HepG2 (cell line): ENCODE measurements around the gene SAMD14. TPM values are rescaled to one million over a fixed set of nuclear protein-coding genes. Genes with fewer than 3 reads are reported as not detected.

ENCODE experiments used
- ATAC-seq: fragments of 200-7000 bp; cut with Tn5 transposase; 3 replicates; pipeline ENCODE4 v1.9.1; 2020; ENCODE audit warnings: mild to moderate bottlenecking, moderate library complexity
- BruUV-seq: library from RNA; stranded (reverse); fragments of 400-500 nt; replicated peaks from 2 replicates; lab custom pipeline; 2021; lab: Mats Ljungman, UMichigan
- CTCF ChIA-PET: fragments of 300-600 bp; formaldehyde crosslinking; extraction: SDS; loops from one replicate; lab custom pipeline; 2021; ENCODE audit warnings: low total read pairs, inconsistent platforms, low intra/inter-chr PET ratio; lab: Yijun Ruan, JAX
- POLR2A ChIA-PET: fragments of 350-600 bp; sonication (Branson Sonifier 250); formaldehyde crosslinking; loops from one replicate; lab custom pipeline; 2020; ENCODE audit warnings: antibody characterized with exemption, inconsistent platforms; lab: Yijun Ruan, JAX
- DNase-seq: peaks from one replicate; pipeline ENCODE4 v3.0.0-alpha.2; 2015; ENCODE audit warnings: low spot score
- FAIRE-seq: peaks from 3 replicates; lab custom pipeline; 2011; peaks lifted over from hg19 to GRCh38; lab: Jason Lieb, UNC
- H2AFZ ChIP-seq: one replicate; pipeline ENCODE4 v1.6.1; 2011; ENCODE audit warnings: low read length, inconsistent platforms
- H3K27ac ChIP-seq: fragments of 300-600 bp; 3 replicates; pipeline ENCODE4 v1.8.0; 2011; ENCODE audit warnings: mixed run types, mild to moderate bottlenecking, mixed read lengths, low read length, inconsistent platforms; ENCODE audit not compliant: insufficient read depth; ENCODE audit errors: extremely low read length
- H3K27me3 ChIP-seq, 2 experiments: fragments of 200-600 bp in 1 of 2; 2 replicates in 1 of 2; 3 replicates in 1 of 2; pipeline versions ENCODE4 v1.6.0 to v1.8.0; 2011; ENCODE audit warnings: low read length in 2 of 2, mild to moderate bottlenecking in 2 of 2, moderate library complexity in 2 of 2, inconsistent platforms in 1 of 2; ENCODE audit not compliant: insufficient read depth in 2 of 2, control insufficient read depth in 1 of 2
- H3K36me3 ChIP-seq, 2 experiments: fragments of 200-600 bp in 1 of 2; replicated peaks in 1 of 2; 2 replicates in 1 of 2; 3 replicates in 1 of 2; pipeline versions ENCODE4 v1.5.1 to v1.8.0; 2011; ENCODE audit warnings: low read length in 2 of 2, inconsistent platforms in 1 of 2; ENCODE audit not compliant: insufficient read depth in 2 of 2, control insufficient read depth in 1 of 2
- H3K4me1 ChIP-seq: 2 replicates; pipeline ENCODE4 v1.5.1; 2012; ENCODE audit warnings: low read length, inconsistent platforms; ENCODE audit not compliant: insufficient read depth
- H3K4me2 ChIP-seq: 2 replicates; pipeline ENCODE4 v1.6.0; 2011; ENCODE audit warnings: low read depth, low read length, inconsistent platforms
- H3K4me3 ChIP-seq, 3 experiments: fragments of 200-600 bp in 1 of 3; sonication (generic), shearing (Covaris generic) in 1 of 3; replicated peaks in 1 of 3; 2 replicates each; pipeline ENCODE4 v1.5.1; 2011 to 2016; ENCODE audit warnings: low read length in 3 of 3, inconsistent platforms in 2 of 3, low read depth in 2 of 3, mild to moderate bottlenecking in 2 of 3, control low read depth in 1 of 3, mixed read lengths in 1 of 3; ENCODE audit not compliant: insufficient read depth in 1 of 3
- H3K79me2 ChIP-seq: one replicate; pipeline ENCODE4 v1.6.1; 2011; ENCODE audit warnings: low read length, inconsistent platforms; ENCODE audit not compliant: insufficient read depth
- H3K9ac ChIP-seq: 2 replicates; pipeline ENCODE4 v1.6.0; 2011; ENCODE audit warnings: mild to moderate bottlenecking, low read depth, low read length, inconsistent platforms; ENCODE audit not compliant: insufficient read depth
- H3K9me3 ChIP-seq: 2 replicates; pipeline ENCODE4 v1.5.1; 2012; ENCODE audit warnings: mild to moderate bottlenecking, low read length
- H4K20me1 ChIP-seq: 2 replicates; pipeline ENCODE4 v1.6.0; 2011; ENCODE audit warnings: inconsistent platforms, mild to moderate bottlenecking, low read length, moderate library complexity; ENCODE audit not compliant: insufficient read depth
- FOSL2 ChIP-seq: sonication (generic); formaldehyde crosslinking; IDR thresholded peaks from 2 replicates; pipeline ENCODE4 v1.4.0; 2020; ENCODE audit warnings: missing genetic modification reagents
- HDAC1 ChIP-seq: sonication (generic); formaldehyde crosslinking; IDR thresholded peaks from 2 replicates; pipeline ENCODE4 v1.5.1; 2020; ENCODE audit warnings: mild to moderate bottlenecking, missing genetic modification reagents
- MAZ ChIP-seq, 2 experiments: sonication (generic) in 1 of 2; formaldehyde crosslinking in 1 of 2; IDR thresholded peaks; 2 replicates each; pipeline versions ENCODE4 v1.5.0 to v1.6.1; 2012 to 2020; ENCODE audit warnings: low read depth in 2 of 2, mild to moderate bottlenecking in 2 of 2, borderline replicate concordance in 1 of 2, improper control_type of control experiment in 1 of 2, low read length in 1 of 2, missing genetic modification reagents in 1 of 2, moderate library complexity in 1 of 2
- MTF2 ChIP-seq: sonication (generic); formaldehyde crosslinking; IDR thresholded peaks from 2 replicates; pipeline ENCODE4 v1.5.0; 2020; ENCODE audit warnings: missing genetic modification reagents, borderline replicate concordance
- PCBP1 ChIP-seq: fragments of 200-400 bp; formaldehyde crosslinking; IDR thresholded peaks from 2 replicates; pipeline ENCODE4 v1.6.1; 2017; ENCODE audit warnings: mild to moderate bottlenecking, low read depth, low read length, borderline replicate concordance
- PLRG1 ChIP-seq: fragments of 450-650 bp; conservative IDR thresholded peaks from 2 replicates; pipeline ENCODE4 v1.6.1; 2016
- RAD21 ChIP-seq: fragments of 450-650 bp; formaldehyde crosslinking; IDR thresholded peaks from 2 replicates; pipeline ENCODE4 v1.5.0; 2020; ENCODE audit warnings: mild to moderate bottlenecking
- YY1 ChIP-seq: IDR thresholded peaks from 2 replicates; pipeline ENCODE4 v1.6.1; 2011; ENCODE audit warnings: low read length, low read depth, moderate library complexity, mild to moderate bottlenecking; ENCODE audit not compliant: insufficient read depth, insufficient replicate concordance
- ZHX1 ChIP-seq: sonication (generic); formaldehyde crosslinking; IDR thresholded peaks from 2 replicates; pipeline ENCODE4 v1.8.1; 2022; ENCODE audit warnings: low read depth, mild to moderate bottlenecking, missing genetic modification reagents
- ZNF629 ChIP-seq: sonication (generic); formaldehyde crosslinking; conservative IDR thresholded peaks from 2 replicates; pipeline ENCODE4 v1.5.0; 2020; ENCODE audit warnings: missing genetic modification reagents
- WGBS: methylation state at CpG from one replicate; pipeline ENCODE4 v1.1.6; 2017; ENCODE audit warnings: low lambda C conversion rate; 5-methylcytosine and 5-hydroxymethylcytosine counted together
- in situ Hi-C: cut with HindIII; loops from 2 replicates; pipeline ENCODE4 v1.10.0; 2017; ENCODE audit warnings: low pct_unique_long_range_greater_than_20kb; ENCODE audit not compliant: extremely low pct_ligation_motif_present
- intact Hi-C: fragments of 100-400 bp; cut with micrococcal nuclease; formaldehyde crosslinking; loops from one replicate; pipeline ENCODE4 v1.10.0; 2022; ENCODE audit not compliant: unreplicated experiment
- polyA plus RNA-seq, 8 experiments: library from polyadenylated mRNA; depleted of rRNA in 3 of 8; stranded (reverse) in 7 of 8; unstranded in 1 of 8; fragments of >200 nt; fragmentation: Illumina TruSeq in 4 of 8; extraction: Trizol in 4 of 8; gene quantifications; 2 replicates each; pipeline versions ENCODE4 v1.2.1 to v1.2.3, GENCODE V29; 2011 to 2016; ENCODE audit warnings: low read depth in 4 of 8, missing spikeins in 1 of 8, mixed read lengths in 1 of 8; ENCODE audit not compliant: insufficient read depth in 1 of 8
- total RNA-seq, 5 experiments: library from RNA; depleted of rRNA; stranded (reverse); fragments of >200 nt; fragmentation: Illumina TruSeq; extraction: Trizol; gene quantifications; 2 replicates each; pipeline ENCODE4 v1.2.3, GENCODE V29; 2016; ENCODE audit warnings: low read depth in 1 of 5
- TF ChIP-seq, protein P1 (sequence below): sonication (generic); formaldehyde crosslinking; IDR thresholded peaks from 2 replicates; pipeline ENCODE4 v1.9.0; 2021; ENCODE audit warnings: missing genetic modification reagents, borderline replicate concordance
- TF ChIP-seq, protein P2 (sequence below): sonication (generic); formaldehyde crosslinking; conservative IDR thresholded peaks from 2 replicates; pipeline ENCODE4 v1.8.0; 2022; ENCODE audit warnings: mild to moderate bottlenecking, moderate library complexity, missing genetic modification reagents

SAMD14 gene
- total and polyA plus RNA-seq, 2 of the 13 experiments (the other 11 are each of a cell fraction or from before 2014, with no cell fraction given), result 0.07 to 0.22 TPM

- 0 out of 2 replicates have a peak, but pooled peaks have one; percentile 42 for TF ChIP-seq ZHX1 (CRISPR knock-in tag)
- TF ChIP-seq YY1, result peak; percentile 82
- peak; percentile 71; the same call in 1 of the 2 replicates for TF ChIP-seq PCBP1
- no peak for TF ChIP-seq MAZ (IDR thresholded peaks at IDR 0.05; ENCODE audit: borderline replicate concordance, low read depth, low read length)
- TF ChIP-seq MAZ (CRISPR knock-in tag; IDR thresholded peaks at IDR 0.05; ENCODE audit: low read depth), result peak; percentile 51; the same call in 1 of the 2 replicates
- 0 out of 2 replicates have a peak, but pooled peaks have one; percentile 39 for TF ChIP-seq FOSL2
- peak; percentile 90 for TF ChIP-seq RAD21 (CRISPR knock-in tag)
These were observed 50.4 kb downstream of the SAMD14 start (continued) for GRCh38 chr17:50079334-50080095.

- ChIA-PET CTCF (interaction anchor here (1.7 to 2.0 kb wide), 2 partner anchors 51 to 217 kb away, joined by 12 to 16 read pairs; no protein-coding TSS in a partner anchor), POLR2A (no interaction called here)
- no peaks in the 10 kb centered on the region for H3K4me1 ChIP-seq
- H3K9ac ChIP-seq, result no peak overlapping the region
- H3K27ac ChIP-seq, result no peak overlapping the region
- H4K20me1 ChIP-seq, result peaks cover 3% of the 10 kb centered on the region; the same call in 1 of the 2 replicates
- in situ Hi-C loops (no loop called here), intact Hi-C loops (loop anchor here (2.0 kb wide), 1 partner anchor 52 kb away; no protein-coding TSS in a partner anchor)
- no peaks in the 10 kb centered on the region for H3K36me3 ChIP-seq
- no peak overlapping the region for H3K4me2 ChIP-seq
- H2AFZ ChIP-seq, result no peak overlapping the region
- DNase-seq, result no peak
- no peak for ATAC-seq
- no peak for FAIRE-seq
- H3K9me3 ChIP-seq, result no peaks in the 10 kb centered on the region
- H3K27me3 ChIP-seq, result peaks cover 0 to 21% of the 10 kb centered on the region in 2 experiments; a peak in 1 of 5 replicates
- WGBS, result 45% methylated on average over 4 of the region's 4 CpGs
- TF ChIP-seq, protein P1, sequence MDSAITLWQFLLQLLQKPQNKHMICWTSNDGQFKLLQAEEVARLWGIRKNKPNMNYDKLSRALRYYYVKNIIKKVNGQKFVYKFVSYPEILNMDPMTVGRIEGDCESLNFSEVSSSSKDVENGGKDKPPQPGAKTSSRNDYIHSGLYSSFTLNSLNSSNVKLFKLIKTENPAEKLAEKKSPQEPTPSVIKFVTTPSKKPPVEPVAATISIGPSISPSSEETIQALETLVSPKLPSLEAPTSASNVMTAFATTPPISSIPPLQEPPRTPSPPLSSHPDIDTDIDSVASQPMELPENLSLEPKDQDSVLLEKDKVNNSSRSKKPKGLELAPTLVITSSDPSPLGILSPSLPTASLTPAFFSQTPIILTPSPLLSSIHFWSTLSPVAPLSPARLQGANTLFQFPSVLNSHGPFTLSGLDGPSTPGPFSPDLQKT (CRISPR knock-in tag), result no peak
- TF ChIP-seq, protein P2, sequence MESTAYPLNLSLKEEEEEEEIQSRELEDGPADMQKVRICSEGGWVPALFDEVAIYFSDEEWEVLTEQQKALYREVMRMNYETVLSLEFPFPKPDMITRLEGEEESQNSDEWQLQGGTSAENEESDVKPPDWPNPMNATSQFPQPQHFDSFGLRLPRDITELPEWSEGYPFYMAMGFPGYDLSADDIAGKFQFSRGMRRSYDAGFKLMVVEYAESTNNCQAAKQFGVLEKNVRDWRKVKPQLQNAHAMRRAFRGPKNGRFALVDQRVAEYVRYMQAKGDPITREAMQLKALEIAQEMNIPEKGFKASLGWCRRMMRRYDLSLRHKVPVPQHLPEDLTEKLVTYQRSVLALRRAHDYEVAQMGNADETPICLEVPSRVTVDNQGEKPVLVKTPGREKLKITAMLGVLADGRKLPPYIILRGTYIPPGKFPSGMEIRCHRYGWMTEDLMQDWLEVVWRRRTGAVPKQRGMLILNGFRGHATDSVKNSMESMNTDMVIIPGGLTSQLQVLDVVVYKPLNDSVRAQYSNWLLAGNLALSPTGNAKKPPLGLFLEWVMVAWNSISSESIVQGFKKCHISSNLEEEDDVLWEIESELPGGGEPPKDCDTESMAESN (CRISPR knock-in tag), result no peak
- TF ChIP-seq ZNF629 (CRISPR knock-in tag), result peak; percentile 78
- TF ChIP-seq MTF2 (CRISPR knock-in tag), result no peak
- no peak for TF ChIP-seq HDAC1 (CRISPR knock-in tag)
- TF ChIP-seq PLRG1, result no peak
- no TSS peak for BruUV-seq
- H3K4me3 ChIP-seq, result no peak overlapping the region
- no peaks in the 10 kb centered on the region for H3K79me2 ChIP-seq
These were observed 51.5 kb downstream of the SAMD14 start for GRCh38 chr17:50078430-50078829.
